ENCODE results near the gene KBTBD4. TPM values are rescaled to one million over a fixed set of nuclear protein-coding genes. Genes with fewer than 3 reads are reported as not detected.
A peak's percentile ranks its signal among the peaks of the same experiment; 100 is the strongest.
"Not testable (repeated sequence)": the region's sequence is repeated elsewhere in the genome, so short reads cannot be mapped to it uniquely, and the experiment has no call there.

KBTBD4 gene
- total RNA-seq, 1 experiment from 2014 or later: 35.5 TPM

- DNase-seq (ENCODE audit: low spot score): not testable (repeated sequence)
Measured at GRCh38 chr11:47526032-47526431, 52.7 kb downstream of the KBTBD4 start.

- no peak for DNase-seq (ENCODE audit: low spot score)
Measured at GRCh38 chr11:47524291-47524874, 54.4 kb downstream of the KBTBD4 start.

- DNase-seq (ENCODE audit: low spot score): peak; percentile 63
Measured at GRCh38 chr11:47523490-47524225, 55.1 kb downstream of the KBTBD4 start.

Other genes with a start within 250 kb of the KBTBD4 start
- not detected in 2 replicates for gene MYBPC3, start 226.3 kb downstream of the KBTBD4 start, total RNA-seq (2014; rRNA removed; shearing (Covaris generic))
- not detected in 2 replicates for gene SPI1, start 200.4 kb downstream of the KBTBD4 start, total RNA-seq (2014; rRNA removed; shearing (Covaris generic))
- 8.5 and 9.1 TPM in 2 replicates for gene SLC39A13, start 170.4 kb downstream of the KBTBD4 start, total RNA-seq (2014; rRNA removed; shearing (Covaris generic))
- gene PSMC3, start 152.5 kb downstream of the KBTBD4 start, total RNA-seq (2014; rRNA removed; shearing (Covaris generic)): 195 and 221 TPM in 2 replicates
- not detected in 2 replicates for gene RAPSN, start 129.8 kb downstream of the KBTBD4 start, total RNA-seq (2014; rRNA removed; shearing (Covaris generic))
- 52.1 and 58.8 TPM in 2 replicates for gene CELF1, start 25.8 kb downstream of the KBTBD4 start, total RNA-seq (2014; rRNA removed; shearing (Covaris generic))
- gene PTPMT1, start 13.4 kb downstream of the KBTBD4 start, total RNA-seq (2014; rRNA removed; shearing (Covaris generic)): 108 and 137 TPM in 2 replicates
- gene NDUFS3, start 104 bp upstream of the KBTBD4 start, total RNA-seq (2014; rRNA removed; shearing (Covaris generic)): 94.6 and 122 TPM in 2 replicates
- not detected in 2 replicates for gene FAM180B, start 7.7 kb upstream of the KBTBD4 start, total RNA-seq (2014; rRNA removed; shearing (Covaris generic))
- gene C1QTNF4, start 15.4 kb upstream of the KBTBD4 start, total RNA-seq (2014; rRNA removed; shearing (Covaris generic)): not detected in 2 replicates
- 116 and 177 TPM in 2 replicates for gene MTCH2, start 63.6 kb upstream of the KBTBD4 start, total RNA-seq (2014; rRNA removed; shearing (Covaris generic))
- gene AGBL2, start 136.4 kb upstream of the KBTBD4 start, total RNA-seq (2014; rRNA removed; shearing (Covaris generic)): 0.12 TPM in 2 replicates
- 13.1 and 17.6 TPM in 2 replicates for gene FNBP4, start 188.4 kb upstream of the KBTBD4 start, total RNA-seq (2014; rRNA removed; shearing (Covaris generic))